Measurements from ENCODE around the gene GNA12. TPM values are rescaled to one million over a fixed set of nuclear protein-coding genes. Genes with fewer than 3 reads are reported as not detected.

GNA12 gene
- total RNA-seq = 10 to 100 TPM in 7 of 8 experiments, 1 to 10 TPM in 1; 9.7 to 33.3 (median 20.5) TPM

GRCh38 chr7:2844153-2845033, at the start of gene GNA12:
Gene GNA12, minus strand, starts transcription at chr7:2844308. Its CDS starts 147 bp downstream, at chr7:2844161.
- Histone ChIP-seq H3K27ac (peak within 1 kb of the TSS; percentile 74 to 85), H3K4me3 (peak within 1 kb of the TSS; percentile 51 to 71 (median 58)), H3K4me1 (replicated peaks in 1 of 2) (peaks cover 9 to 10% of the 10 kb centered on the region in 2 donors)
- 0 to 41% (median 3%) methylated on average over 1 to 12 of the region's 79 CpGs; no CpG with 5 or more reads in 3 of the 10 experiments for WGBS, 10 experiments
- peak; percentile 90 to 96 (median 95) for ATAC-seq (replicated peaks in 6 of 8)
- in situ Hi-C loops (cut with MboI; ENCODE audit: low pct_unique_long_range_greater_than_20kb in 2 of 9, low sequenced_read_pairs in 9 of 9, unreplicated experiment in 9 of 9) = no loop called here

DNA sequence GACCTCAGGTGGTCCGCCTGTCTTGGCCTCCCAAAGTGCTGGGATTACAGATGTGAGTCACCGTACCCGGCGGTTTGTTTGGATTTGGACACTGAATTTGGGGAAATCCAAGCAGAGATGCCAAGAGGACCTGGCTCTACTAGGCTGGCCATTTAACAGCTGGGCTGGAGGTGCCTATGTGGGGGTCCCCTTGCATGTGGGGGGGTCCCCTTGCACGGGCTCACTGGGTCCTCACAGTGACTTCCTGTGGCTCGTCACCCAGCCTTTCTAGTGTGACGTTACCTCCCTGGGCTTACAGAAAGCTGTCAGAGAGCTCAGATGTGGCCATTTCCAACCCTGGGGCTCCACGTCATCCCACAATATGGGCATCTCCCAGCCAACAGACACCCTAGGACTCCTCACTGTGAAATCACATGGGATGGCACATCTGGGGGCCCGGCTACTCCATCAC, 49.3 kb upstream of the GNA12 start:
- peaks cover 0 to 6% of the 10 kb centered on the region in 2 donors for H3K4me1 ChIP-seq (replicated peaks in 1 of 2)
- no peak overlapping the region for H3K4me3 ChIP-seq
- WGBS, 10 experiments = 28 to 100% (median 83%) methylated on average over 1 to 7 of the region's 9 CpGs; no CpG with 5 or more reads in 3 of the 10 experiments
- in situ Hi-C loops (cut with MboI; ENCODE audit: low pct_unique_long_range_greater_than_20kb in 2 of 9, low sequenced_read_pairs in 9 of 9, unreplicated experiment in 9 of 9) = loop anchor here in 4 of 9 experiments (25.0 kb wide), 3 partner anchors 269 to 769 kb away; no protein-coding TSS in a partner anchor
- no peak overlapping the region for H3K27ac ChIP-seq
- no peak for ATAC-seq (replicated peaks in 6 of 8)

- no peak overlapping the region for H3K4me3 ChIP-seq
- 10 to 93% (median 59%) methylated on average over 2 to 8 of the region's 8 CpGs; no CpG with 5 or more reads in 2 of the 10 experiments for whole genome bisulfite sequencing, 10 experiments
- ATAC-seq (replicated peaks in 6 of 8) = peak in 2 of 8 experiments; percentile 36 to 66
- H3K4me1 ChIP-seq (replicated peaks in 1 of 2) = peaks cover 0 to 6% of the 10 kb centered on the region in 2 donors
- H3K27ac ChIP-seq = no peak overlapping the region
- in situ Hi-C loops (cut with MboI; ENCODE audit: low pct_unique_long_range_greater_than_20kb in 2 of 9, low sequenced_read_pairs in 9 of 9, unreplicated experiment in 9 of 9) = loop anchor here in 4 of 9 experiments (25.0 kb wide), 3 partner anchors 270 to 770 kb away; no protein-coding TSS in a partner anchor
These were observed 48.4 kb upstream of the GNA12 start for GRCh38 chr7:2892549-2892948.

- no peak for ATAC-seq (replicated peaks in 6 of 8)
- in situ Hi-C loops (cut with MboI; ENCODE audit: low pct_unique_long_range_greater_than_20kb in 2 of 9, low sequenced_read_pairs in 9 of 9, unreplicated experiment in 9 of 9) = loop anchor here in 4 of 9 experiments (25.0 kb wide), 3 partner anchors 274 to 774 kb away; no protein-coding TSS in a partner anchor
- WGBS, 10 experiments = 47 to 100% (median 83%) methylated on average over 1 to 4 of the region's 7 CpGs; no CpG with 5 or more reads in 5 of the 10 experiments
- Histone ChIP-seq H3K27ac (no peak overlapping the region), H3K4me3 (no peak overlapping the region), H3K4me1 (replicated peaks in 1 of 2) (peaks cover 13 to 34% of the 10 kb centered on the region in 2 donors)
These were observed 43.7 kb upstream of the GNA12 start for GRCh38 chr7:2887816-2888215.

DNA sequence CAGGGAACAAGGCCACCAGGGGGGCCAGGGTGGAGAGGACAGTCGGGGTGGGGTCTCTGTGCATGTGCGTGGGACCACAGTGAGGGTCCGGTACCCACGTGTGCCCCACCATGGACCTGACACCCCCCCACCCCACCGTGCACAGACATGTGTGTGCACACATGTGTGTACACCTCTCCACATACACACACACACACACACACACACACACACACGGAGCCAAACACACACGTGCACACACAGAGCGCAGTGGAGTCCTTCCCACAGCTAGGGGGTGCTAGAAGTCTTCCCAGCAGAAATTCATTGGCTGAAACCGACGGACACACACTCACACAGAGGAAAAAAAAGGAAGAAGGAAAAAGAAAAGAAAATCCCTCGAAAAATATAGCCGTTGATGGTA, 42.8 kb upstream of the GNA12 start:
- peak; percentile 79 to 98 (median 82) for ATAC-seq (replicated peaks in 6 of 8)
- in situ Hi-C loops (cut with MboI; ENCODE audit: low pct_unique_long_range_greater_than_20kb in 2 of 9, low sequenced_read_pairs in 9 of 9, unreplicated experiment in 9 of 9) = loop anchor here in 4 of 9 experiments (25.0 kb wide), 3 partner anchors 275 to 775 kb away; no protein-coding TSS in a partner anchor
- Histone ChIP-seq H3K27ac (peak overlapping the region; percentile 18 to 46), H3K4me1 (replicated peaks in 1 of 2) (peaks cover 20 to 37% of the 10 kb centered on the region in 2 donors), H3K4me3 (no peak overlapping the region)
- 0 to 23% (median 0%) methylated on average over 1 to 3 of the region's 12 CpGs; no CpG with 5 or more reads in 4 of the 10 experiments for WGBS, 10 experiments

DNA sequence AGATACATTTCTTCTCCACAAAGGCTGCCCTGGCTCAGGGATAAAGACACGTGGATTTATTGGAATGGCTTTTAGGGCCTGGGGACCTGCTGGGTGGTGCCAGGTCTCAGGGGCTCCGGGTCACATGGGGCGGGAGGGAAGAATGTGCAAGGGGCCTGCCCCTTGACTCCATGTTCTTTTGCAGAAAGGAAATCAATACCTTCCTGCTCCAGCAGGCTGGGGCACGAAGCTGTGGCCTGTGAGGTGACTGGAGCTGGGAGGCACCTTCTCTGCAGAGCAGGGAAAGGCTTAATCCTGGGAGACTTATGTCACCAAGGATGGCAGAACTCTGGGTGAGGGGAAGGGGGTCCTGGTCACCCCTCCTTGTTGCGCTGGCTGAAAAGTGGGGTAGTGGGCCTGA, 42.3 kb upstream of the GNA12 start:
- ATAC-seq (replicated peaks in 6 of 8) = peak in 5 of 8 experiments; percentile 27 to 46 (median 35)
- peak overlapping the region; percentile 18 to 46 for H3K27ac ChIP-seq
- in situ Hi-C loops (cut with MboI; ENCODE audit: low pct_unique_long_range_greater_than_20kb in 2 of 9, low sequenced_read_pairs in 9 of 9, unreplicated experiment in 9 of 9) = loop anchor here in 4 of 9 experiments (25.0 kb wide), 3 partner anchors 276 to 776 kb away; no protein-coding TSS in a partner anchor
- no peak overlapping the region for H3K4me3 ChIP-seq
- H3K4me1 ChIP-seq (replicated peaks in 1 of 2) = peaks cover 20 to 39% of the 10 kb centered on the region in 2 donors
- WGBS, 10 experiments = 10 to 92% (median 15%) methylated on average over 1 to 2 of the region's 5 CpGs; no CpG with 5 or more reads in 6 of the 10 experiments

GRCh38 chr7:2884161-2884560, 40.1 kb upstream of the GNA12 start:
- Histone ChIP-seq H3K4me1 (replicated peaks in 1 of 2) (peaks cover 34 to 56% of the 10 kb centered on the region in 2 donors), H3K27ac (no peak overlapping the region), H3K4me3 (no peak overlapping the region)
- WGBS, 10 experiments = 5 to 100% (median 85%) methylated on average over 1 to 7 of the region's 9 CpGs; no CpG with 5 or more reads in 3 of the 10 experiments
- peak in 1 of 8 experiments; percentile 35 for ATAC-seq (replicated peaks in 6 of 8)
- in situ Hi-C loops (cut with MboI; ENCODE audit: low pct_unique_long_range_greater_than_20kb in 2 of 9, low sequenced_read_pairs in 9 of 9, unreplicated experiment in 9 of 9) = loop anchor here in 4 of 9 experiments (25.0 kb wide), 3 partner anchors 278 to 778 kb away; no protein-coding TSS in a partner anchor

GRCh38 chr7:2883101-2883500, 39.0 kb upstream of the GNA12 start:
- peak in 2 of 8 experiments; percentile 3 to 4 for ATAC-seq (replicated peaks in 6 of 8)
- WGBS, 10 experiments = 71 to 81% (median 80%) methylated on average over 1 to 5 of the region's 17 CpGs; no CpG with 5 or more reads in 6 of the 10 experiments
- in situ Hi-C loops (cut with MboI; ENCODE audit: low pct_unique_long_range_greater_than_20kb in 2 of 9, low sequenced_read_pairs in 9 of 9, unreplicated experiment in 9 of 9) = loop anchor here in 4 of 9 experiments (25.0 kb wide), 3 partner anchors 279 to 779 kb away; no protein-coding TSS in a partner anchor
- Histone ChIP-seq H3K4me3 (no peak overlapping the region), H3K27ac (peak overlapping the region in 1 of 2 donors; percentile 15), H3K4me1 (replicated peaks in 1 of 2) (peaks cover 34 to 61% of the 10 kb centered on the region in 2 donors)

- in situ Hi-C loops (cut with MboI; ENCODE audit: low pct_unique_long_range_greater_than_20kb in 2 of 9, low sequenced_read_pairs in 9 of 9, unreplicated experiment in 9 of 9) = loop anchor here in 4 of 9 experiments (25.0 kb wide), 3 partner anchors 280 to 780 kb away; no protein-coding TSS in a partner anchor
- ATAC-seq (replicated peaks in 6 of 8) = peak in 3 of 8 experiments; percentile 18 to 37 (median 35)
- WGBS, 10 experiments = 14 to 71% (median 37%) methylated on average over 2 to 7 of the region's 10 CpGs; no CpG with 5 or more reads in 4 of the 10 experiments
These were observed 38.0 kb upstream of the GNA12 start for GRCh38 chr7:2882111-2882510.

GRCh38 chr7:2880874-2881533, 36.9 kb upstream of the GNA12 start:
- ATAC-seq (replicated peaks in 6 of 8) = peak in 3 of 8 experiments; percentile 27 to 58 (median 37)
- Histone ChIP-seq H3K27ac (no peak overlapping the region), H3K4me3 (no peak overlapping the region), H3K4me1 (replicated peaks in 1 of 2) (peaks cover 36 to 61% of the 10 kb centered on the region in 2 donors)
- WGBS, 10 experiments = 6 to 100% (median 72%) methylated on average over 1 to 9 of the region's 18 CpGs; no CpG with 5 or more reads in 3 of the 10 experiments
- in situ Hi-C loops (cut with MboI; ENCODE audit: low pct_unique_long_range_greater_than_20kb in 2 of 9, low sequenced_read_pairs in 9 of 9, unreplicated experiment in 9 of 9) = loop anchor here in 4 of 9 experiments (25.0 kb wide), 3 partner anchors 281 to 781 kb away; no protein-coding TSS in a partner anchor

More at GRCh38 chr7:2882111-2882510, 38.0 kb upstream of the GNA12 start:
- Histone ChIP-seq H3K27ac (no peak overlapping the region), H3K4me3 (no peak overlapping the region), H3K4me1 (replicated peaks in 1 of 2) (peaks cover 34 to 62% of the 10 kb centered on the region in 2 donors)

- 0 to 67% (median 35%) methylated on average over 1 to 6 of the region's 8 CpGs; no CpG with 5 or more reads in 4 of the 10 experiments for WGBS, 10 experiments
- Histone ChIP-seq H3K4me1 (replicated peaks in 1 of 2) (peaks cover 44 to 67% of the 10 kb centered on the region in 2 donors), H3K27ac (peak overlapping the region; percentile 8 to 49), H3K4me3 (no peak overlapping the region)
- no peak for ATAC-seq (replicated peaks in 6 of 8)
- in situ Hi-C loops (cut with MboI; ENCODE audit: low pct_unique_long_range_greater_than_20kb in 2 of 9, low sequenced_read_pairs in 9 of 9, unreplicated experiment in 9 of 9) = loop anchor here in 4 of 9 experiments (25.0 kb wide), 3 partner anchors 282 to 782 kb away; no protein-coding TSS in a partner anchor
These were observed 35.9 kb upstream of the GNA12 start for GRCh38 chr7:2880051-2880450.

DNA sequence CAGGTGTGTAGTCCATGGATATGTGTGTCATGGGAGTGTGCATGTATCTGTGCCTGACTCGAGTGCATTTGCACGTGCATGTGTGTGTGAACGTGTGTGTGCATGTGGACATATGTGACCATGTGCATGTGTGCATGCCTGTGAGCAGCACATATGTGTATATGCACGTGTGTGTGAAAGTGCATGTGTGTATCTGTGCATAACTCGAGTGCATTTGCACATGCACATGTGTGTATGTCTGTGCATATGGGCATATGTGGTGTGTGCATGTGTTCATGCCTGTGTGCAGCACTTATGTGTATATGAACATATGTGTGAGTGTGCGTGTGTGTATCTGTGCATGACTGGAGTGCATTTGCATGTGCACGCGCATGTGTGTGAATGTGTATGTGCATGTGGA, 35.2 kb upstream of the GNA12 start:
- H3K4me1 ChIP-seq (replicated peaks in 1 of 2) = peaks cover 44 to 71% of the 10 kb centered on the region in 2 donors
- in situ Hi-C loops (cut with MboI; ENCODE audit: low pct_unique_long_range_greater_than_20kb in 2 of 9, low sequenced_read_pairs in 9 of 9, unreplicated experiment in 9 of 9) = loop anchor here in 4 of 9 experiments (25.0 kb wide), 3 partner anchors 283 to 783 kb away; no protein-coding TSS in a partner anchor
- H3K27ac ChIP-seq = no peak overlapping the region
- WGBS, 10 experiments = 7 to 100% (median 96%) methylated on average over 1 to 4 of the region's 8 CpGs; no CpG with 5 or more reads in 2 of the 10 experiments
- ATAC-seq (replicated peaks in 6 of 8) = no peak
- H3K4me3 ChIP-seq = no peak overlapping the region

All from motor neuron (in vitro differentiated cells).